Middle frontal gyrus (tissue), 1 donor: ENCODE data around the gene GPR137.

Experiments
- DNase-seq: peaks from one replicate; pipeline ENCODE4 v3.0.0-alpha.2; 2015; ENCODE audit warnings: low spot score; ENCODE audit errors: extremely low spot score

GPR137 gene

GRCh38 chr11:64263947-64264317 lies 21.7 kb upstream of the GPR137 start:
- no peak for DNase-seq

GRCh38 chr11:64264371-64264852 lies 21.2 kb upstream of the GPR137 start:
- DNase-seq, result no peak

GRCh38 chr11:64265176-64266160 lies 20.2 kb upstream of the GPR137 start:
- DNase-seq, result no peak

DNA sequence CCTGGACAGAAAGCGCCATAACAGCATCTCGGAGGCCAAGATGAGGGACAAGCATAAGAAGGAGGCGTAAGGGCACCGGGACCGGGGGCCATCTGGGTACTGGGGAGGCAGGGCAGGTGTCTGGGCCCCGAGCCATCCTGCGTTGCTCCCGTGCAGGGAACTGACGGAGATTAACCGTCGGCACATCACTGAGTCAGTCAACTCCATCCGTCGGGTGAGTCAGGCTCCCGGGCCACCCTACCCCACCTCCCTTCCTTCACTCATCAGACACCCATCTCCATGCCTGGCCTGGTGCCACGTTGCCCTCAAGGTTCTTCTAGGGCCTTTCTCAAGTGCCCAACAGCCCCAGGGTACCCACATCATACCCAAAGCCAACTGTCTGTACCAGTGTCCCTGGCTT lies 19.3 kb upstream of the GPR137 start:
- DNase-seq, result no peak

GRCh38 chr11:64267207-64267945 lies 18.3 kb upstream of the GPR137 start:
- DNase-seq, result no peak

DNA sequence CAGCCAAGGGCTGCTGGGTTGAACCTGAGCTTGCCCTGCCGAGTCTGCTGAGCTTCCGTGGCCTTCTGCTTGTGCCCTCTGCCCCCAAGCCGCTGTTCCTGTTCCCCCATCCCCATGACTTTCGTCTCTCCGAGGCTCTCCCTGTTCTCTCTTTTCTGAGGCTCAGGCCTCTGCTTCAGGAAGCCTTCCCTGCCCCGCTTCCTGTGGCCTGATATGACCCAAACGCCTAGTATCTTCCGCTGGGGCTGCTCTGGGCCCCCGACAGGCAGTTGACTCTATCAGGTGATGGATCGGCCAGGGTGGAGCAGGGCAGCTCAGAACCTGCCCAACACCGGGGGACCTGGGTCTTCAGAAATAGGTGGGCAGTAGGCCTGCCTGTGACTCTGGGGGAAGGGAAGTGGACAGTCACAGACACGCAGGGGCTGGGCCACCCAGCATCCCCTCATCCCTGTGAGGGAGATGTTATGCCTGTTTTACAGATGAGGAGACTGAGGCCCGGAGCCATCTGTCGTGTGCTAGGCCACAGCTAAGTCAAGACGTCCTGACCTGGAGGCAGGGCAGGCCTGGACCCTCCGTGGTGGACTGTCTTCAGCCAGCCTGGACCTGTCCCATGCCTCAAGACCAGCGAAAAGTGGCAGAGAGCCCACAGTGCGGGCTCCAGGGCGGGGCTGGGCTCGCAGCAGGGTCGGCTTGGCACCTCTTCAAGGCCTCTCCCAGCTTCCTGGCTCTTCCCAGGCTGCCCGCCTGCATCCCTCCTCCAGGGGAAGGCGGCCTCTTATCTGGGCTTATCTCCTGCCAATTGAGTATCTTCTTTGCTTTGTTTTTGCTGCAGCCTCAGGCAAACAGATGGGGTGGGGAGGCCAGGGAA lies 17.4 kb upstream of the GPR137 start:
- DNase-seq, result no peak

GRCh38 chr11:64268893-64269539 lies 16.6 kb upstream of the GPR137 start:
- DNase-seq, result peak; percentile 33

DNA sequence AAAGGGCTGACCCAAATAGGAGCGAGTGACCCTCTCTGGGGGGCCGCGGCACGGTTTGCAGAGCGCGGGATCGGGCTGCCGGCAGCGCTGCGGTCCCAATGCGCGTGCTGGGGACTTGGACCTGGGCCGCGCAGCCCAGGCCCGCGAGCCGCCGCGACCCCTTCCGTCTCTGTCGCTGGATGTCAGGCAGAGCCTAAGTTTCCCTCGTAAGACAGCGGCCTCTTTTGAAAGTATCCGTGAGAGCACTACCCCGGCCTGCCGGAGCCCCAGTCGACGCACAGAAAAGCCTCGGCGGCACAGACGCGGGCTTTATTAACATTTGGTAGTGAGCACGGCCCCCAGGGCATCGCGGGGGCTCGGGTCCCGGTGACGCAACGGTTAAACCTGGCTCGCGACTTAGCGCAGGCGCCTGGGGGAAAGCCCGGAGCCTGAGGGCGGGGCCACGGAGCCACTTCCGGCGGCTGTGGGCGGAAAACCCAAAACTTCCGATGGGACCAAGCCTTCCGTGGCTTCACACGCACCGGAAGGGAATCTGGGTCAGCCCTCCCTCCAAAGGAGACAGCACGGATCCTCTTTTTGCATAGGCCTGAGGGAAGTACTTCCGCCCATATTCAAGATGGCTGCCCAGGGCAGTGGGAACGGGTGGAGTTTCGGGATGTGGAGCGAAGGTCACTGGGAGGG lies 16.0 kb upstream of the GPR137 start:
- peak; percentile 98 for DNase-seq

DNA sequence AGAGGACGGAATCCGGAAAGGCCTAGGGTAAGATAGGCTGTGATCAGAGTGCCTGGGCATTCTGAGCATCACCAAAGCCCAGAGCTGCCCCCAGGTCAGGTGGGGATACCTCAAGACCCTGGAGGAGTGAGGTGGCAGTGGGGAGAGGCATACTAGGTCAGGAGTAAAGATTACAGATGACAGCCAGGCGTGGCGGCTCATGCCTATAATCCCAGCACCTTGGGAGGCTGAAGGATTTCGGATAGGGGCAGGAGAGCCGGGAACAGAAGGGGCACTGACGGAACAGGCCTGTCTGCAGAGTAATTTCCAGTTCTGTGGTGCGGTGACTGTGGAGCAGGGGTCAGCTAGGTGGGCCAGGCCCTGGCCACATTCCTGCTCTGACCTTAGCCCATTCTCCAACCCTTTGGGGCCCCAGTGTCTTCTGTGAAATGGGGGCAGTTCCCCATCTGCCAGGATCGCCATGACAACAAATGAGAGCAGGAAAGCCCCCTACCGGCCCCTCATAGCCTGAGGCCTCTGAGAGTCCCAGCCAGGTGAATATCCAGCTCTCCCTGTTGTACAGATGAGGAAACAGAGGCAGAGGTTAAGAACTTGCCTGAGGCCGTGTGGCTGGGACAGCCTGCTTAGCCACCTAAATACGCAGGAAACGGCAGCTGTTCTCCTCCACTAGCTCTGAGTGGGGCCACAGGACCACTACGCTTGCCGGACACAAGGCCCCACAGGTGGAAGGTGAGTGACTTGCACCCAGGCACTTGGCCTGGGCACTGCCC lies 10.4 kb upstream of the GPR137 start:
- no peak for DNase-seq

GRCh38 chr11:64275841-64276240 lies 9.8 kb upstream of the GPR137 start:
- DNase-seq, result no peak

- DNase-seq, result no peak
Observed at GRCh38 chr11:64276653-64277431, 8.8 kb upstream of the GPR137 start.

- DNase-seq, result no peak
Observed at GRCh38 chr11:64278576-64279190, 7.0 kb upstream of the GPR137 start.

DNA sequence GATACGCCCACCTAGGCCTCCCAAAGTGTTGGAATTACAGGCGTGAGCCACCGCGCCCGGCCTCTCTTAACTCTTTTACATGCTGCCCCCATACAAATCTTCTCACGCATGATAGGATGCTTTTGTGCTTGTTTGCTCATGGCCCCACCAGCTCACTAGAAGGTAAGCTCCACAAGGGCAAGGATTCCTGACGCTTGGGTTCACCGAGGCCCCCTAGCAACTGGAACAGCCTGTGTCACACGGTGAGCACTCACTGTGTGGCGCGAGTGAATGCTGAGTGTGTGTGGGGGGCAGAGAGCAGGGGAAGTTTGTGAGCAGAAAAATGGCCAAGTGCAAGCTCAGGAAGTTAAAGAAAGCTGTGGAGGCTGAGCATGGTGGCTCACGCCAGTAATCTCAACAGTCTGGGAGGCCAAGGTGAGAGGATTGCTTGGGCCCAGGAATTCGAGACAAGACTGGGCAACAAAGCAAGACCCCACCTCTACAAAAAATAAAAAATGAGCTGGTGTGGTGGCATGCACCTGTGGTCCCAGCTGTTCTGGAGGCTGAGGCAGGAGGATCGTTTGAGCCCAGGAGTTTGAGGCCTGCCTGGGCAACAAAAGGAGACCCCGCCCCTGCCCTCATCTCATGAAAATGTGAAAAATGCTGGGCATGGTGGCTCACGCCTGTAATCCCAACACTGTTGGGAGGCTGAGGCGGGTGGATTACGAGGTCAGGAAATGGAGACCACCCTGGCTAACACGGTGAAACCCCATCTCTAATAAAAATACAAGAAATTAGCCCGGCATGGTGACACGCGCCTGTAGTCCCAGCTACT lies 3.5 kb upstream of the GPR137 start:
- no peak for DNase-seq

- DNase-seq, result no peak
Observed at GRCh38 chr11:64283092-64283491, 2.6 kb upstream of the GPR137 start.

- DNase-seq, result peak; percentile 92
Observed at GRCh38 chr11:64284048-64284961, 1.3 kb upstream of the GPR137 start, which contains the start of gene BAD. TSS of gene BAD (minus strand) at chr11:64284665. CDS start at chr11:64284368, 297 bp downstream.
